Activated CD4-positive, alpha-beta T cell treated with anti-CD3 and anti-CD28 coated beads, Interleukin-2, amount 50 U/mL, for 48 hours (primary cell): Measurements from ENCODE around the gene AHCYL1.
A peak's percentile ranks its signal among the peaks of the same experiment; 100 is the strongest.

Source experiments
- DNase-seq, 2 experiments: peaks; one replicate each; pipeline ENCODE4 v3.0.0-alpha.2; 2020

Gene AHCYL1

DNA sequence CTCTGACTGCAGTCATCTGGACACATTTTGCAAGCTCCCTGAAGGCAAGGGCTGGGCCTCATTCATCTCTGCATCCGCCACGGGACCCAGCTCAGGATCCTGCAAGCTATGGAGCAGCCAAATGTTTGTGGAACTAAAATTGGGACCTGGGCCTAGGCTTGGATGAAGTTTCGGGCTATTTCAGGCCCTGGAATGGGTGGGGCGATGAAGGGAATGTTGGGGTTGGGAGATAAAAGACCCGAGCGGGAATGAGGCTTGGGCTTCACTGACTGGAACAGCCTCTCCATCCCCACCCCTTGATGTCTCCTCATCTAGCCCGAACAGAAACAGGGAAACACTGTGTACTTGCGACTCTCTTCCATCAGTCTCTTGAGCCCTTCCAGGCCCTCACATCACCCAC, 7.3 kb upstream of the AHCYL1 start:
- no peak for DNase-seq

GRCh38 chr1:109977657-109978378, 6.7 kb upstream of the AHCYL1 start:
- DNase-seq = no peak

- DNase-seq = no peak
Measured at GRCh38 chr1:109978761-109979488, 5.6 kb upstream of the AHCYL1 start.

- DNase-seq = no peak
Measured at GRCh38 chr1:109979489-109980091, 5.0 kb upstream of the AHCYL1 start.

- DNase-seq = peak; percentile 21 to 29
Measured at GRCh38 chr1:109980324-109981003, 4.1 kb upstream of the AHCYL1 start.

DNA sequence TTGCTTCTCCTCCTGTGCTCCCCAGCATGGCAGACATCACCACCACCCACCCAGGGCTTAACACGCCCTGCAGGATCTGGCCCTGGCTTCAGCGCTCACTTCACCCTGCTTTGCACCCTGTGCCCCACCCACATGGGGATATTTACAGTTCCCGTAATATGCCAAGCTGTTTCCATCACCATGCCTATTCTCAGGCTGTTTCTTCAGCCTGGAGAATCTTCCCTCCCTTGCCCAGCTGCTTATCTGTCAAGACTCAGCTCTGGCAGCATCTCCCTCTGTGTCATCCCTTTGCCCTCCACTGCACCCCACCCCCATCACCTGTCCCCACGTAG, 3.6 kb upstream of the AHCYL1 start:
- DNase-seq = no peak

GRCh38 chr1:109983380-109984189, 980 bp upstream of the AHCYL1 start:
- no peak for DNase-seq

DNA sequence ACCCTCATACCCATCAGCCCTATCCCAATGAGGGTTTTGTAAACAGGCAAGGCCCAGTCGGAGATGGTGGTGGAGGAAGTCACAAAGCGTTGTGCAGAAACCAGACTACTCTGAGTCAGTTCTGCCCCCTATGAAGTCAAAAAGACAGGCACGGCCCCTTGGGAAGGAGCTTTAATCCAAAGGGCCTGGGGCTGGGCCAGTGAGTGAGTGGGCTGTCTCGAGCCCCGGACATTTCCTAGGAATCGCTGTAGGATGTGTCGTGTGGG, 442 bp upstream of the AHCYL1 start:
- DNase-seq = no peak

DNA sequence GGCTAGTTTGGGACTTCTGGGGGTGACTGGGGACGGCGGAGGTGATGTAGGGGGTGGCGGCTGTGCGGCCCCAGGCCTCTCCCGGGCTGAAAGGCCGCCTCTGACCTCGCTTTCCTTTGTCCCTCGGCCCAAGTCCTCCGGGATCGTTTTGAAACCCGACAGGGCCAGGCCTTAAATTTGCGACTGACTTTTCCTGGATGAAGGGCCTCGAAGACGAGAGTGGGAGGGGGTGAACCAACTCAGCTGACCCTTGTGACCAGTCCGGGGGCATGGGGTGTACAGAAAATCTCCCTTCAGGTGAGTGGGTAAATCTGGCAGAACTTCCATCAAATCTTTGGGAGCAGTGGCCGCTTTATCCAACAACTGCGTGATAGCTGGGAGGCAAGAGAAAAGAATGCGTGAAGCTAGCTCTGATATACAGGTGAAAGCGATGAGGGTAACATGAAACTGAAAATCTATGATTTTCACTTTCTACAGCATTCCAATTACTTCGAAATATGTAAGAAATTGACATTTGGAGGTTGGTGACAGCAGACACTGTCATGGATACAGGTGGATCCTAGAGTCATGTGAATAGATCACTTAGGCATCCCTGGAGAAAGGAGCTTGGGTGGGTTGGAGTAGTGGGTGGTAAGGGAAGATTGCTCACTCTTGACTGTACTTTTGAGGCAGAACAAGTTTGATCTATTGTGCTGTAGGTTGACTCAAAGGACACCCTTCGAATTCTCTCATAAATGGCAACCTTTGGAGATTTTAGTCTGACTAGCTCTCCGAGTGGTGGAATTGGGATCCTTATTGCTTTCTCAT, 885 bp downstream of the AHCYL1 start:
- DNase-seq = peak in 1 of 2 experiments; percentile 13

DNA sequence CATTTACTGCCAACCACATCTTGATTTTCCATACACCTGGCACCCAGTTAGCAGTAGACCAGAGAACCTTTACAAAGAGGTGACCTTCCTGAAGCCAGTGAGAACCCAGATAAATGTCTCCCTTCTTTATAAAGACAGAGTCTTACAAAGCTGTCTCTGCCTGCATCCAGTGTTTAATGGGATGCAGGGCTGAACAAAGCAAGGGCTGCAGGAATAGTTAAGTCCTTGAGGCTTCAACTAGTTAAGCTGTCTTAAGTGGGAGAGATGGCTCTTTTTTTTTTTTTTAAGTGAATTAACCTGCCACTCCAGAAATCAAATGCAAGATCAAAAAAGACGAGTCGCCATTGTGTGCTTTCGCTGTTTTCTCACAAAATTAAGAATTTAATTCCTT, 1.5 kb downstream of the AHCYL1 start:
- DNase-seq = no peak

DNA sequence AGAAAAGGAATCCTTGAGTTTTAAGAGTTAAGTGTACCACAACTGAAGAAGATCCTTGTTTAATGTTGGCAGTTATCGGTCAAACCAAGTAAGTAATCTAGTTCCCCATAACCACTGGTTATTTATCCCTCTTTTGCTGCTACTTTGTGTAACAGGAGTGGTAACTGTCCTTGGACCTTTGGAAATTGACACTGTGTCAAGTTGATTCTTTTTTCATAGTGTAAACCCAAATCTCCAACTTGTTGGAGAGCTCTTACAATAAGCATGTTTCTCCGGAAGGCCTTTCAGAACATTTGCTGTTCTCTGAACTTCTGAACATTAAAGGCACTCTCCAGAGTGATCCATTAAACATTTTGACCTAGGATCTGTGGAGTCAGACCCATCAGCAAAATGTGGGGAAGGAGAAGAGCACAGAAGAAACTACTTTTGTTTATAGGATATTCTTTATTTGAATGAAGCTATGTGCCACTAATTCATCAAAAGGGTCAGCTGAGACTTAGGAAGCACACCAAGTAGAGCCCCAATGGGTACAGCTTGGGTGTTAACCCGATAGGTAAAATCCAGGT, 3.9 kb downstream of the AHCYL1 start:
- no peak for DNase-seq

DNA sequence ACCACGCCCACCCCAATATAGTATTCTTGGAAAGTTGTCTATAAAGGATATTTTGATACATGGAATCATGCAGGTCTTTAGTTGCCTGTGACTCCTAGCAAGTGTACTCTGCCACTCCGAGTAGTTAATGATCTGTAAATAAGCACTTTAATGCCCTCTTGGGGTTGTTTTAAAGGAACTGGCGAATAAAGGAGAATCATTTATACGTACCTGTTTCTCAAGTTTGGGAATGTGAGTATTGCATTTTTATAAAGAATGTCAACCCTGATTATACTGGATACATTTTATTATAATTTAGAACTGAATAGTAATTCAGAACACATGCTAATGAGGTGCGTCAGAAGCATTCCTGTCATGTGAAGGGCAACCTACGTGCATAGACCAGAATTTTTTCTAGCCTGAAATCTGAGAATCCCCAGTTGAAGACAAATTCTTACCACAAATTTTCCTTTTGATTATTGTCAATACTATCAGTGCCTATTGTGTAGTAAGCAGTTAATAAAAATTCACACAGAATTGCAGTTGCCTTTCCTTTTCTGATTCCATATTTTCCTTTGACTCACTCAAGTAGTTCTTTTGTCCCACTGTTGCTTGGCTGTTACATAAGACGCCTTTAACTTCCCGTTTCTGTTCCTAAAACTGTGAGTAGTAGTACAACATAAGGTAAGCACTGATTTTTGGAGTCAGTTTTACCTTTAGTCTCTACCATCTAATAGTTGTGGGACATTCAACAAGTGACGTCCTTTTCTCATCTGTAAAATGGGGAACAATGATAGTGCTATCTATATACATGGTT, 5.1 kb downstream of the AHCYL1 start:
- no peak for DNase-seq

DNA sequence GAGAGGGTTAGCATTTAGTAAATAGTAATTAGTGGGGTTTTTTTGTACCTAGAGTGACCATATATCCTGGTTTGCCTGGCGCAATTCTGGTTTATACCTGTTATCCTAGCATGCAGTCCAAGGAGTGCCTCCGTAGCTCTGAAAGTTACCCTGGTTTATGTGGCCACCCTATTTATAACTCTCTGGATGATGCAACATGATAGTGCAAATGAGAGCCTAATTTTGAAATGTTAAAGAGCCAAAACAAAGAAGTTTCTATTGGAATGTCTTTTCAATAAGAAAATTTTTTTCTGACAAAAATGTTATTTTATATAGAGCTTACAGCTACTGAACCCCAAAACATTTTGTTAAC, 5.7 kb downstream of the AHCYL1 start:
- DNase-seq = no peak

GRCh38 chr1:109991400-109991925, 6.9 kb downstream of the AHCYL1 start:
- no peak for DNase-seq

GRCh38 chr1:109993885-109994284, 9.3 kb downstream of the AHCYL1 start:
- DNase-seq = no peak

DNA sequence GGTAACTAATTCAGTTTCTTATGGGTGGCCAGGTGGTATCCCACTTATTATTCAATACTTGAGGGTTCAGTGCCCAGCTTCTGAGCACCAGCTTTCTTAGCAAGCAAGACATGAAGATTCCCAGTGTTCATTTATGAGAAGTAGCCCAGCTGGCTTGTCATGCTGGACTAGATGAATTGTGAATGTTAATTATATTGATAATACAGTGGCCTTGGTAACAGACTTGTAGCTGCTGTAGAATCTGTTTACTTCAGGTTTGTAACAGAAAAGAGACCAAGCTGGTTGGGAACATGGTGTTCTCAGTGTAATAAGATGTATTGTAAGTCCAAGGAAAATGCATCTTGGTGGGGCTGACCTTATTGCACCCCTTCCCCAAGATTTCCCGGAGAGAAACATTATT, 10.1 kb downstream of the AHCYL1 start:
- DNase-seq = no peak

DNA sequence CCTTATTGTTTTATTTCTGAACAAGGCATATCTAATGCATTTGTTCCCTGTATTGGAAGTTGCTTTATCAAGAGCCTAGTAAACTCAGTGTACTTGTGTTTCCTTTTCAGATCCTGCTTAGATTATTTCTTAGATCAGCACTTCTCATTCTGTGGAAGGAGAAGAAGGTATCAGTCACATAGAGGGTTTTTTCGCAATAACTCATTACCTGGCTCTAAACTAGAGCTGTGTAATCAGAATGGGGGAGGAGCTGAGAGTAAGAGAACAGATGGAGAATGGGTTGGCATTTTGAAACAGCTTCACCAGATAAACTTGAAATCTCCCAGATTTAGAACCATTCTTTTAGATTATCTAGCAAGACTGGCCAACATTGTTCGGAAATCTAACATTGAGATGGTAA, 11.0 kb downstream of the AHCYL1 start:
- DNase-seq = no peak

- no peak for DNase-seq
Measured at GRCh38 chr1:109996476-109996875, 11.9 kb downstream of the AHCYL1 start.

GRCh38 chr1:109997204-109997866, 12.8 kb downstream of the AHCYL1 start:
- DNase-seq = no peak

- DNase-seq = no peak
Measured at GRCh38 chr1:109997867-109998229, 13.3 kb downstream of the AHCYL1 start.
